Measurements from ENCODE around the gene NDUFS5.

DNA sequence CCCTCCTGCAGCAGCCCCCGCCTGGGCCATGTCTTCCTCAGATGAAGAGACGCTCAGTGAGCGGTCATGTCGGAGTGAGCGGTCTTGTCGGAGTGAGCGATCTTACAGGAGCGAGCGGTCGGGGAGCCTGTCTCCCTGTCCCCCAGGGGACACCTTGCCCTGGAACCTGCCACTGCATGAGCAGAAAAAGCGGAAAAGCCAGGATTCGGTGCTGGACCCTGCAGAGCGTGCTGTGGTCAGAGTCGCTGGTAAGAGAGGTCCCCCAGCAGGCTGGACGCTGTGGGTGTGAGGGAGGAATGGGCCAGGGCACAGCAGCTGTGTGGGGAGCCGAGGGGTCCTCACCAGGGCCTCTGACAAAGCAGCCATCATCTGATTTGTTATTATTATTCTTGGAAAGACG, 58.0 kb downstream of the NDUFS5 start:
- TF ChIP-seq, protein P1, sequence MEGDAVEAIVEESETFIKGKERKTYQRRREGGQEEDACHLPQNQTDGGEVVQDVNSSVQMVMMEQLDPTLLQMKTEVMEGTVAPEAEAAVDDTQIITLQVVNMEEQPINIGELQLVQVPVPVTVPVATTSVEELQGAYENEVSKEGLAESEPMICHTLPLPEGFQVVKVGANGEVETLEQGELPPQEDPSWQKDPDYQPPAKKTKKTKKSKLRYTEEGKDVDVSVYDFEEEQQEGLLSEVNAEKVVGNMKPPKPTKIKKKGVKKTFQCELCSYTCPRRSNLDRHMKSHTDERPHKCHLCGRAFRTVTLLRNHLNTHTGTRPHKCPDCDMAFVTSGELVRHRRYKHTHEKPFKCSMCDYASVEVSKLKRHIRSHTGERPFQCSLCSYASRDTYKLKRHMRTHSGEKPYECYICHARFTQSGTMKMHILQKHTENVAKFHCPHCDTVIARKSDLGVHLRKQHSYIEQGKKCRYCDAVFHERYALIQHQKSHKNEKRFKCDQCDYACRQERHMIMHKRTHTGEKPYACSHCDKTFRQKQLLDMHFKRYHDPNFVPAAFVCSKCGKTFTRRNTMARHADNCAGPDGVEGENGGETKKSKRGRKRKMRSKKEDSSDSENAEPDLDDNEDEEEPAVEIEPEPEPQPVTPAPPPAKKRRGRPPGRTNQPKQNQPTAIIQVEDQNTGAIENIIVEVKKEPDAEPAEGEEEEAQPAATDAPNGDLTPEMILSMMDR (IDR thresholded peaks at IDR 0.05) = no peak
- no peak for TF ChIP-seq FOXJ3 (CRISPR knock-in tag; IDR thresholded peaks at IDR 0.05)
- TF ChIP-seq, protein P2, sequence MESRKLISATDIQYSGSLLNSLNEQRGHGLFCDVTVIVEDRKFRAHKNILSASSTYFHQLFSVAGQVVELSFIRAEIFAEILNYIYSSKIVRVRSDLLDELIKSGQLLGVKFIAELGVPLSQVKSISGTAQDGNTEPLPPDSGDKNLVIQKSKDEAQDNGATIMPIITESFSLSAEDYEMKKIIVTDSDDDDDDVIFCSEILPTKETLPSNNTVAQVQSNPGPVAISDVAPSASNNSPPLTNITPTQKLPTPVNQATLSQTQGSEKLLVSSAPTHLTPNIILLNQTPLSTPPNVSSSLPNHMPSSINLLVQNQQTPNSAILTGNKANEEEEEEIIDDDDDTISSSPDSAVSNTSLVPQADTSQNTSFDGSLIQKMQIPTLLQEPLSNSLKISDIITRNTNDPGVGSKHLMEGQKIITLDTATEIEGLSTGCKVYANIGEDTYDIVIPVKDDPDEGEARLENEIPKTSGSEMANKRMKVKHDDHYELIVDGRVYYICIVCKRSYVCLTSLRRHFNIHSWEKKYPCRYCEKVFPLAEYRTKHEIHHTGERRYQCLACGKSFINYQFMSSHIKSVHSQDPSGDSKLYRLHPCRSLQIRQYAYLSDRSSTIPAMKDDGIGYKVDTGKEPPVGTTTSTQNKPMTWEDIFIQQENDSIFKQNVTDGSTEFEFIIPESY (IDR thresholded peaks at IDR 0.05; ENCODE audit: borderline replicate concordance, low read depth) = no peak
- TF ChIP-seq MXI1 (IDR thresholded peaks at IDR 0.05; ENCODE audit: low read depth, low read length) = no peak
- TF ChIP-seq, protein P3, sequence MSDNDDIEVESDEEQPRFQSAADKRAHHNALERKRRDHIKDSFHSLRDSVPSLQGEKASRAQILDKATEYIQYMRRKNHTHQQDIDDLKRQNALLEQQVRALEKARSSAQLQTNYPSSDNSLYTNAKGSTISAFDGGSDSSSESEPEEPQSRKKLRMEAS (IDR thresholded peaks at IDR 0.05; ENCODE audit: low read depth) = no peak
- TF ChIP-seq, protein P4, sequence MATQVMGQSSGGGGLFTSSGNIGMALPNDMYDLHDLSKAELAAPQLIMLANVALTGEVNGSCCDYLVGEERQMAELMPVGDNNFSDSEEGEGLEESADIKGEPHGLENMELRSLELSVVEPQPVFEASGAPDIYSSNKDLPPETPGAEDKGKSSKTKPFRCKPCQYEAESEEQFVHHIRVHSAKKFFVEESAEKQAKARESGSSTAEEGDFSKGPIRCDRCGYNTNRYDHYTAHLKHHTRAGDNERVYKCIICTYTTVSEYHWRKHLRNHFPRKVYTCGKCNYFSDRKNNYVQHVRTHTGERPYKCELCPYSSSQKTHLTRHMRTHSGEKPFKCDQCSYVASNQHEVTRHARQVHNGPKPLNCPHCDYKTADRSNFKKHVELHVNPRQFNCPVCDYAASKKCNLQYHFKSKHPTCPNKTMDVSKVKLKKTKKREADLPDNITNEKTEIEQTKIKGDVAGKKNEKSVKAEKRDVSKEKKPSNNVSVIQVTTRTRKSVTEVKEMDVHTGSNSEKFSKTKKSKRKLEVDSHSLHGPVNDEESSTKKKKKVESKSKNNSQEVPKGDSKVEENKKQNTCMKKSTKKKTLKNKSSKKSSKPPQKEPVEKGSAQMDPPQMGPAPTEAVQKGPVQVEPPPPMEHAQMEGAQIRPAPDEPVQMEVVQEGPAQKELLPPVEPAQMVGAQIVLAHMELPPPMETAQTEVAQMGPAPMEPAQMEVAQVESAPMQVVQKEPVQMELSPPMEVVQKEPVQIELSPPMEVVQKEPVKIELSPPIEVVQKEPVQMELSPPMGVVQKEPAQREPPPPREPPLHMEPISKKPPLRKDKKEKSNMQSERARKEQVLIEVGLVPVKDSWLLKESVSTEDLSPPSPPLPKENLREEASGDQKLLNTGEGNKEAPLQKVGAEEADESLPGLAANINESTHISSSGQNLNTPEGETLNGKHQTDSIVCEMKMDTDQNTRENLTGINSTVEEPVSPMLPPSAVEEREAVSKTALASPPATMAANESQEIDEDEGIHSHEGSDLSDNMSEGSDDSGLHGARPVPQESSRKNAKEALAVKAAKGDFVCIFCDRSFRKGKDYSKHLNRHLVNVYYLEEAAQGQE (IDR thresholded peaks at IDR 0.05; ENCODE audit: low read depth, low read length) = no peak
- TF ChIP-seq RAD21 (IDR thresholded peaks at IDR 0.05; ENCODE audit: low read length) = no peak
- no peak for TF ChIP-seq RFX5 (IDR thresholded peaks at IDR 0.05; ENCODE audit: low read length)
- TF ChIP-seq GABPA (IDR thresholded peaks at IDR 0.05; ENCODE audit: low read depth) = no peak

Measured in SK-N-SH (cell line).